ENCODE data around the gene EME1.

DNA sequence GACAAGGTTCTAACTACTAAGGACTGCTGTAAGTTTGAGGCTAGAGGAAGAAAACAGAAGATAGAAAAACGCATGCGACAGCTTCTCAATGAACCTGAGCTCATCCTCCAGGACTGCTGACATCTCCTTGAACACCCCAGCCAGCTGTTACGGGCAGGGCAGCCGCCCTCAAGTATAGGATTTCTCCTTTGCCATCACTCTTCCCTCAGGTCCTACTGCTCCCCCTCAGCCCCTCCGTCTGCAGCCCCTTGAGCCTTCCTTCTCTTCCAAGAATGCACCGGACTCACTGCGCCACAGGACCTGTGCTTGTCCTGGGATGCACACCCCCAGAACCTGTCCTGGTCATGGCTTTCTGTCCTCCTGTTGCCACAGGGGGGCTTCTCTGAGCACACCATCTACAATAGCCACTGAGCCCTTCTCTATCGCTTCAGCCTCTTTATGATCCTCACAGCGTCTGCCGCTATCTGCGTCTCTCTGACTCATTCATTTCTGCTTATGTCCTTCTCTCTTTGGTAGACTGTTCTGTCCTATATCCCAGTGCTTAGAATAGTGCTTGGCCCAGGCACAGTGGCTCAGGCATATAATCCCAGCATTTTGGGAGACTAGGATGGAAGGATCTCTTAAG lies 42.8 kb upstream of the EME1 start:
- no peak for TF ChIP-seq POLR2A (IDR thresholded peaks at IDR 0.05; ENCODE audit: low read length)
- TF ChIP-seq GATA1 (IDR thresholded peaks at IDR 0.05; ENCODE audit: low read depth, low read length): no peak

Data from erythroblast (primary cell).